TTC549 (cell line): ENCODE data around the gene RALGDS.

ENCODE experiments used
- FAIRE-seq: peaks from 2 replicates; lab custom pipeline; 2012; peaks lifted over from hg19 to GRCh38; lab: Jason Lieb, UNC

Gene RALGDS

GRCh38 chr9:133050781-133051180, 70.3 kb downstream of the RALGDS start:
- FAIRE-seq: no peak

DNA sequence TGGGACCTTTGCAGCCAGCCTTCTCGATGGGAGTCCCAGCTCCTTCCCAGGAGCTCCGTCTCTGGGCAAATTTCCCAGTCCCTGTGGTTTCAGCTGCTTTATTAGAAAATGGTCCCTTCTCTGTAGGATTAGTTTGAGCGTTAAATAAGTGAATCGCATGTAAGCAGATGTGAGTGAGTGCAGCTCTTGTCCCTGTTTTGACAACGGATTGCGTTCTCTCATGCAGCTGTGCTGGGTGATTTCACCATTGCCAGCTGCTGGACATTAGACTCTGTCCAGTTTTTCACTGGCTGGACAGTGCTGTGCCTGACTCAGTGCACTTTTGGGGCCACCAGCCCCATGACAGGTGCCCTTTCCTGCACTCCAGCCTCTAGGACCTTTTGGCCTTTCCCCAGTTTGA, 70.9 kb downstream of the RALGDS start:
- no peak for FAIRE-seq

- no peak for FAIRE-seq
These were observed 72.0 kb downstream of the RALGDS start for GRCh38 chr9:133049043-133049442.

DNA sequence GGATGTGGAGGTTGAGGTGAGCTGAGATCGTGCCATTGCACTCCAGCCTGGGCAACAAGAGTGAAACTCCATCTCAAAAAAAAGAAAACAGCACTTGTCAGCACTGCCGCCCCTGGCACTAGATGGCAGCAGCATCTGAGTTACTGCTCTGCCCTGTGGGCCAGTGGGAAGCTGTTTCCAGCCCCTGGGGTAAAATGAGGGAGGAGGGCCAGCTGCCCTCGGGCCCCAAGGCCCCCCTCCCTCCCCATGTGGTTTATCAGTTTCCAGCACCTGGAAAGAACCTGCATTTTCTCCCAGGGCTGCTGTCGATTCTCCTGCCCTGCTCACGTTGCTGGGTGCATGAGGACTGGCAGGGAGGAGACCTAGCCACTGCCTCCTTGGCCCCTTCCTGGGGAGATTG, 72.4 kb downstream of the RALGDS start:
- no peak for FAIRE-seq
